Tibial artery (tissue), 4 donors: ENCODE results near the gene TRAIP.

Experiments
- DNase-seq, 2 donors: peaks; one replicate each; pipeline ENCODE4 v3.0.0-alpha.2; 2019
- H3K27ac ChIP-seq, 2 donors: fragments of 200-600 bp; sonication (generic) in 1 of 2; 1 replicate in 1 of 2; 2 replicates in 1 of 2; pipeline ENCODE4 v1.5.1; 2018 to 2019; ENCODE audit warnings: mild to moderate bottlenecking in 1 of 2
- H3K27me3 ChIP-seq, 2 donors: fragments of 200-600 bp; sonication (generic) in 1 of 2; one replicate each; pipeline versions ENCODE4 v1.5.1 to v1.6.0; 2016 to 2019
- H3K36me3 ChIP-seq, 3 donors: fragments of 200-600 bp; sonication (generic) in 2 of 3; one replicate each; pipeline ENCODE4 v1.5.1; 2016 to 2019; ENCODE audit warnings: mild to moderate bottlenecking in 2 of 3
- H3K4me1 ChIP-seq, 4 donors: fragments of 200-600 bp; sonication (generic) in 2 of 4; 1 replicate in 3 of 4; 2 replicates in 1 of 4; pipeline ENCODE4 v1.5.1; 2016 to 2019
- H3K4me3 ChIP-seq, 2 donors: fragments of 200-600 bp; sonication (generic) in 1 of 2; 1 replicate in 1 of 2; 2 replicates in 1 of 2; pipeline ENCODE4 v1.5.1; 2018 to 2019; ENCODE audit warnings: mild to moderate bottlenecking in 2 of 2
- H3K9me3 ChIP-seq, 3 donors: fragments of 200-600 bp; sonication (generic) in 1 of 3; one replicate each; pipeline ENCODE4 v1.5.1; 2016 to 2019
- CTCF ChIP-seq, 2 experiments: fragments of 200-600 bp in 1 of 2; fragments of 450-650 bp in 1 of 2; IDR thresholded peaks; one replicate each; pipeline ENCODE4 v1.5.1; 2017 to 2019; ENCODE audit warnings: antibody characterized with exemption in 2 of 2, mild to moderate bottlenecking in 1 of 2, moderate library complexity in 1 of 2
- intact Hi-C: fragments of 100-400 bp; cut with DNase I; formaldehyde crosslinking; loops from one replicate; pipeline ENCODE4 v1.15.0; 2023; ENCODE audit warnings: low total_unique reads

The TRAIP gene

GRCh38 chr3:49794431-49794830, 61.9 kb downstream of the TRAIP start:
- Histone ChIP-seq H3K27ac (no peak overlapping the region), H3K4me3 (no peak overlapping the region), H3K9me3 (no peaks in the 10 kb centered on the region), H3K4me1 (peaks cover 0 to 3% (median under 1%) of the 10 kb centered on the region in 4 donors), H3K27me3 (no peaks in the 10 kb centered on the region), H3K36me3 (no peaks in the 10 kb centered on the region)
- peak in 1 of 2 donors; percentile 1 for DNase-seq
- no peak for TF ChIP-seq CTCF (IDR thresholded peaks at IDR 0.05)
- intact Hi-C loops: no loop called here

DNA sequence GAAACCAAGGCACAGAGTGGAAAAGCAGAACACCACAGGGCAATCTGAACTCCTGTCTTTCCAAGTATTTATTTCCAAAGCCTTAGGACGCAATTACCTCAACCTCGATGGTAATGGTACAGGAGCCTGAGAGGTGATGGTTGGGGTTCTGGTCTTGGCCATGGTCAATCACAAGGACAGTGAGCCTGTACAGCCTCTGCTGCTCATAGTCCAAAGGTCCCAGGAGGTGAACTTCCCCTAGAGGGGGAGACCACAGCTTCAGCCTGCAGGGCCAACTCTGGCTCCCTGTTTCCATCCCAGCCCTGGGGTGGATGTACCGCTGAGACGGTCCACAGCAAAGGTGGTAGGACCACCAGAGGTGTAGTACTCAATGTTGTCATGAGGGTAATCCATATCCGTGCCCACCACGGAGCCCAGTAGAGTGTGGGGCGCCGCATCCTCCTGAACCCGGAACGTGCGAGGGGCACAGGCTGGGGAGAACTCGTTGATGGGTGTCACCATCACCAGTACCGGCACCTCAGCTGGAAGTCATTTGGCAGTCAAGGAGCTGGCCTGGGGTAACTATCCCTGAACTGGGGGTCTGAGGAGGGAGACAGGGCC, 62.8 kb downstream of the TRAIP start:
- intact Hi-C loops: no loop called here
- Histone ChIP-seq H3K4me3 (no peak overlapping the region), H3K27me3 (no peaks in the 10 kb centered on the region), H3K9me3 (no peaks in the 10 kb centered on the region), H3K36me3 (no peaks in the 10 kb centered on the region), H3K4me1 (no peaks in the 10 kb centered on the region), H3K27ac (no peak overlapping the region)
- peak in 1 of 2 donors; percentile 59 for DNase-seq
- no peak for TF ChIP-seq CTCF (IDR thresholded peaks at IDR 0.05)

- intact Hi-C loops: no loop called here
- Histone ChIP-seq H3K4me1 (no peaks in the 10 kb centered on the region), H3K27ac (no peak overlapping the region), H3K4me3 (no peak overlapping the region), H3K36me3 (no peaks in the 10 kb centered on the region), H3K27me3 (no peaks in the 10 kb centered on the region), H3K9me3 (no peaks in the 10 kb centered on the region)
- TF ChIP-seq CTCF (IDR thresholded peaks at IDR 0.05): no peak
- DNase-seq: peak in 1 of 2 donors; percentile 58
Measured at GRCh38 chr3:49792371-49793150, 63.8 kb downstream of the TRAIP start.

DNA sequence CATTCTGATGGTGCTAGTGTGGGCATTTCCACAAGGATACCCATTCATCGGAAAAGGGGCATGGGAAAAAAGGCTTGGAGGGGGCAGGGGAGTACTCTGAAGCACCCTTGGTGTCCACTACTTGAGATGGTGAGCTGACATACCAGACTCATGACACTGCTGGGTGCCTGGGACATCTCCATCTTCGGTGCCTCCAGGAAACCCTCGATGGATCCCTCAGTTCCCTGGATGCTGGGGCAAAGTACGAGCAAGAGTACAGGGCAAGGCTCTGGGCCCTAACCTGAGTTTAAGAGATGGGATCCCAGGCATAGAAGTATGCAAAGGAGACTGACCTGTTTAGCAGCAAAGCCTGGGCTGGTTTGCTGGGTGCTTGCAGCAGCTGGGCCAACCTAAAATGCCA, 64.8 kb downstream of the TRAIP start:
- Histone ChIP-seq H3K27ac (no peak overlapping the region), H3K36me3 (no peaks in the 10 kb centered on the region), H3K4me1 (peaks cover 0 to 8% (median 5%) of the 10 kb centered on the region in 4 donors), H3K9me3 (no peaks in the 10 kb centered on the region), H3K4me3 (no peak overlapping the region), H3K27me3 (no peaks in the 10 kb centered on the region)
- DNase-seq: peak in 1 of 2 donors; percentile 35
- TF ChIP-seq CTCF (IDR thresholded peaks at IDR 0.05): no peak
- intact Hi-C loops: no loop called here

DNA sequence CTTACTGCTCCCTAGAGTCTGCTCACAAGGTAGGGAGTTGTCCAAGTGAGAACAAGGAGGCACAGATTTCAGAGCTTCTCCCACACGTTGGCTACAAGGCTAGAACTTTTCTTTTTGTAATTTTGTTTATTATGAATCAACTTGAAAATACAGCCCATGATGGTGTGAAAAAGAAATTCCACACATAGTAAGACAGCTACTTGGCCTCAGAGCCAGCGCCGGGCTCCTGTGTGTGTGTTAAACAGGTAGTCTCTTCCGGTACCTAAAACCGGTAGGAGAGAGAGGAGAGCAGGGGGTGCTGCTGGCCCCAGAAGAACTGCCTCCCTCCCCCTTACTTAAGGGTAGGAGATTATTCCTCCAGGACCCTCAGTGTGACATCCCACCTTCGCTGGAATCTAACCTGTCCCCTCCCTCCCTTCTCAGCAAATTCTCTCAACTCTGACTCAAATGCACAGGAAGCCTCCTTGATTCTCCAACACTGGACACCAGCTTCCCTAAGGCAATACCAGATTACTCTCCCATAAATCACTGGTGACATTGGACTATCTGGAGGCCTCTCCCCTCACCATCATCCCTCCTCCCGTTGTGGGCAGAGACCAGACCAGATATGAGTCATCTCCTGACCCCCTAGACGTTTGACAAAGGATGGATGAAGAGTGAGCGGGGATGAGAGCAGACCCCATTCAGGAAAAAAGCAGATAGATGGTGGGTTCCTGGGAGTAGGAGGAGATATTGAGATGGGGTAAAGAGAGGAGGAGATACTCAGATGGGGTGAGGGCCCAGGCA, 65.5 kb downstream of the TRAIP start:
- no peak for TF ChIP-seq CTCF (IDR thresholded peaks at IDR 0.05)
- peak in 1 of 2 donors; percentile 37 for DNase-seq
- no peaks in the 10 kb centered on the region for H3K27me3 ChIP-seq

More for the DNA sequence above, 65.5 kb downstream of the TRAIP start:
- no peaks in the 10 kb centered on the region for H3K36me3 ChIP-seq
- no peak overlapping the region for H3K4me3 ChIP-seq
- intact Hi-C loops: no loop called here
- H3K9me3 ChIP-seq: no peaks in the 10 kb centered on the region
- peaks cover 0 to 8% (median 5%) of the 10 kb centered on the region in 4 donors for H3K4me1 ChIP-seq
- H3K27ac ChIP-seq: no peak overlapping the region
